ENCODE results near the gene TACR1.
A peak's percentile ranks its signal among the peaks of the same experiment; 100 is the strongest.

TACR1 gene

GRCh38 chr2:75195076-75195691 is 4.1 kb downstream of the TACR1 start:
- no peak for TF ChIP-seq CTCF (IDR thresholded peaks at IDR 0.05; ENCODE audit: insufficient read depth, low read depth, low read length, missing control alignments)
- DNase-seq (ENCODE audit: low read depth), result no peak
- H3K4me3 ChIP-seq (ENCODE audit: low read length), result no peak overlapping the region

GRCh38 chr2:75194184-75194868 is 5.0 kb downstream of the TACR1 start:
- no peak for DNase-seq (ENCODE audit: low read depth)
- no peak overlapping the region for H3K4me3 ChIP-seq (ENCODE audit: low read length)
- no peak for TF ChIP-seq CTCF (IDR thresholded peaks at IDR 0.05; ENCODE audit: insufficient read depth, low read depth, low read length, missing control alignments)

- no peak for DNase-seq (ENCODE audit: low read depth)
- TF ChIP-seq CTCF (IDR thresholded peaks at IDR 0.05; ENCODE audit: insufficient read depth, low read depth, low read length, missing control alignments), result no peak
- H3K4me3 ChIP-seq (ENCODE audit: low read length), result no peak overlapping the region
Observed at GRCh38 chr2:75192496-75192895, 6.8 kb downstream of the TACR1 start.

- TF ChIP-seq CTCF (IDR thresholded peaks at IDR 0.05; ENCODE audit: insufficient read depth, low read depth, low read length, missing control alignments), result no peak
- DNase-seq (ENCODE audit: low read depth), result peak; percentile 34
- H3K4me3 ChIP-seq (ENCODE audit: low read length), result no peak overlapping the region
Observed at GRCh38 chr2:75190271-75190990, 8.9 kb downstream of the TACR1 start.

- no peak for TF ChIP-seq CTCF (IDR thresholded peaks at IDR 0.05; ENCODE audit: insufficient read depth, low read depth, low read length, missing control alignments)
- no peak overlapping the region for H3K4me3 ChIP-seq (ENCODE audit: low read length)
- no peak for DNase-seq (ENCODE audit: low read depth)
Observed at GRCh38 chr2:75186821-75187220, 12.5 kb downstream of the TACR1 start.

GRCh38 chr2:75182606-75183005 is 16.7 kb downstream of the TACR1 start:
- peak; percentile 65 for DNase-seq (ENCODE audit: low read depth)
- no peak overlapping the region for H3K4me3 ChIP-seq (ENCODE audit: low read length)
- TF ChIP-seq CTCF (IDR thresholded peaks at IDR 0.05; ENCODE audit: insufficient read depth, low read depth, low read length, missing control alignments), result no peak

Measured in epithelial cell of esophagus (primary cell).